HG02798 (cell line): ENCODE data around the gene BCAR1.
A peak's percentile ranks its signal among the peaks of the same experiment; 100 is the strongest.
"Not testable (repeated sequence)": the region's sequence is repeated elsewhere in the genome, so short reads cannot be mapped to it uniquely, and the experiment has no call there.

ENCODE experiments used
- ATAC-seq: cut with Tn5 transposase; IDR thresholded peaks from one replicate; pipeline ENCODE4 v1.9.1; 2021; ENCODE audit warnings: mild to moderate bottlenecking; ENCODE audit not compliant: unreplicated experiment, poor library complexity

BCAR1 gene

GRCh38 chr16:75272629-75273028 is 21.2 kb upstream of the BCAR1 start:
- ATAC-seq, result not testable (repeated sequence)

GRCh38 chr16:75272097-75272551 is 20.7 kb upstream of the BCAR1 start:
- ATAC-seq, result no peak

- no peak for ATAC-seq
These were observed 20.1 kb upstream of the BCAR1 start for GRCh38 chr16:75271441-75272096.

GRCh38 chr16:75269358-75269757 is 17.9 kb upstream of the BCAR1 start:
- ATAC-seq, result not testable (repeated sequence)

- ATAC-seq, result no peak
These were observed 16.3 kb upstream of the BCAR1 start for GRCh38 chr16:75267631-75268264.

- ATAC-seq, result no peak
These were observed 15.6 kb upstream of the BCAR1 start for GRCh38 chr16:75266738-75267630.

GRCh38 chr16:75265911-75266701 is 14.7 kb upstream of the BCAR1 start:
- peak; percentile 83 for ATAC-seq

- peak; percentile 34 for ATAC-seq
These were observed 13.8 kb upstream of the BCAR1 start for GRCh38 chr16:75264999-75265910.

GRCh38 chr16:75264457-75264998 is 13.1 kb upstream of the BCAR1 start:
- no peak for ATAC-seq

- no peak for ATAC-seq
These were observed 12.6 kb upstream of the BCAR1 start for GRCh38 chr16:75263963-75264445.

- no peak for ATAC-seq
These were observed 12.0 kb upstream of the BCAR1 start for GRCh38 chr16:75263291-75263962.

GRCh38 chr16:75262800-75263127 is 11.3 kb upstream of the BCAR1 start:
- ATAC-seq, result no peak

GRCh38 chr16:75262104-75262799 is 10.8 kb upstream of the BCAR1 start:
- no peak for ATAC-seq

- ATAC-seq, result no peak
These were observed 10.2 kb upstream of the BCAR1 start for GRCh38 chr16:75261590-75262078.

- no peak for ATAC-seq
These were observed 9.6 kb upstream of the BCAR1 start for GRCh38 chr16:75260851-75261589.

- no peak for ATAC-seq
These were observed 7.3 kb upstream of the BCAR1 start for GRCh38 chr16:75258807-75259141.
